Nucleus accumbens (tissue), 56 donors: ENCODE data around the gene ZNG1F.
"Not testable (repeated sequence)": the region's sequence is repeated elsewhere in the genome, so short reads cannot be mapped to it uniquely, and the experiment has no call there.

ENCODE experiments used
- DNase-seq, 56 donors: peaks; one replicate each; lab custom pipeline; 2025; lab: John Stamatoyannopoulos, UW

Gene ZNG1F

GRCh38 chr9:41189217-41189616 lies at the start of gene ZNG1F:
Gene ZNG1F (minus strand): TSS chr9:41189317. CDS start chr9:41189258, 59 bp downstream.
- DNase-seq, result not testable (repeated sequence)

- DNase-seq, result not testable (repeated sequence)
Measured at GRCh38 chr9:41237110-41237749, 48.1 kb upstream of the ZNG1F start.

GRCh38 chr9:41236486-41237109 lies 47.5 kb upstream of the ZNG1F start:
- not testable (repeated sequence) for DNase-seq

- DNase-seq, result not testable (repeated sequence)
Measured at GRCh38 chr9:41234811-41235805, 46.0 kb upstream of the ZNG1F start.

GRCh38 chr9:41234221-41234620 lies 45.1 kb upstream of the ZNG1F start:
- DNase-seq, result not testable (repeated sequence)

- DNase-seq, result not testable (repeated sequence)
Measured at GRCh38 chr9:41232326-41232725, 43.2 kb upstream of the ZNG1F start.

- not testable (repeated sequence) for DNase-seq
Measured at GRCh38 chr9:41230418-41230817, 41.3 kb upstream of the ZNG1F start.

GRCh38 chr9:41229408-41230401 lies 40.6 kb upstream of the ZNG1F start:
- DNase-seq, result no peak

GRCh38 chr9:41219831-41220230 lies 30.7 kb upstream of the ZNG1F start:
- not testable (repeated sequence) for DNase-seq

GRCh38 chr9:41188439-41188838 lies 678 bp downstream of the ZNG1F start:
- not testable (repeated sequence) for DNase-seq

GRCh38 chr9:41174994-41175393 lies 14.1 kb downstream of the ZNG1F start:
- not testable (repeated sequence) for DNase-seq

- not testable (repeated sequence) for DNase-seq
Measured at GRCh38 chr9:41150116-41150515, 39.0 kb downstream of the ZNG1F start.

- not testable (repeated sequence) for DNase-seq
Measured at GRCh38 chr9:41141878-41142277, 47.2 kb downstream of the ZNG1F start.

GRCh38 chr9:41128581-41128980 lies 60.5 kb downstream of the ZNG1F start, which contains the start of gene FOXD4L6:
Gene FOXD4L6 (minus strand): TSS chr9:41128681. CDS start chr9:41128383, 298 bp downstream.
- DNase-seq, result not testable (repeated sequence)

- not testable (repeated sequence) for DNase-seq
Measured at GRCh38 chr9:41126746-41127446, 62.2 kb downstream of the ZNG1F start.

- DNase-seq, result not testable (repeated sequence)
Measured at GRCh38 chr9:41125936-41126335, 63.2 kb downstream of the ZNG1F start.

- DNase-seq, result not testable (repeated sequence)
Measured at GRCh38 chr9:41125109-41125658, 63.9 kb downstream of the ZNG1F start.
